HepG2 (cell line): Measurements from ENCODE around the gene CBX5.

Experiments
- CTCF ChIP-seq: sonication (generic); formaldehyde crosslinking; IDR thresholded peaks from 2 replicates; pipeline ENCODE4 v1.5.0; 2020; ENCODE audit warnings: mild to moderate bottlenecking, missing genetic modification reagents, moderate library complexity
- GABPA ChIP-seq, 2 experiments: IDR thresholded peaks; 2 replicates each; pipeline ENCODE4 v1.6.1; 2011 to 2016; ENCODE audit warnings: low read depth in 2 of 2, low read length in 1 of 2, missing biosample characterization in 1 of 2, missing genetic modification characterization in 1 of 2
- JUND ChIP-seq: sonication (generic); formaldehyde crosslinking; IDR thresholded peaks from 2 replicates; pipeline ENCODE4 v1.8.0; 2022; ENCODE audit warnings: mild to moderate bottlenecking, missing genetic modification reagents
- KDM4B ChIP-seq: sonication (generic); formaldehyde crosslinking; IDR thresholded peaks from 2 replicates; pipeline ENCODE4 v1.4.0; 2020; ENCODE audit warnings: missing genetic modification reagents
- MTF1 ChIP-seq: sonication (generic); formaldehyde crosslinking; IDR thresholded peaks from 2 replicates; pipeline ENCODE4 v1.5.0; 2020; ENCODE audit warnings: missing genetic modification reagents
- NFKB2 ChIP-seq: sonication (generic); formaldehyde crosslinking; IDR thresholded peaks from 2 replicates; pipeline ENCODE4 v1.4.0; 2020; ENCODE audit warnings: missing genetic modification reagents, borderline replicate concordance
- REPIN1 ChIP-seq: sonication (generic); formaldehyde crosslinking; IDR thresholded peaks from 2 replicates; pipeline ENCODE4 v1.8.0; 2022; ENCODE audit warnings: missing genetic modification reagents, low read depth, mild to moderate bottlenecking, borderline replicate concordance
- RORA ChIP-seq: sonication (generic); formaldehyde crosslinking; IDR thresholded peaks from 2 replicates; pipeline ENCODE4 v1.5.0; 2020; ENCODE audit warnings: mild to moderate bottlenecking, missing genetic modification reagents, moderate library complexity
- SMARCE1 ChIP-seq: fragments of 450-650 bp; IDR thresholded peaks from 2 replicates; pipeline ENCODE4 v1.6.1; 2017; ENCODE audit warnings: borderline replicate concordance
- SMYD3 ChIP-seq: sonication (generic); formaldehyde crosslinking; IDR thresholded peaks from 2 replicates; pipeline ENCODE4 v1.8.1; 2023; ENCODE audit warnings: mild to moderate bottlenecking, missing genetic modification reagents
- ZNF17 ChIP-seq: sonication (generic); formaldehyde crosslinking; IDR thresholded peaks from 2 replicates; pipeline ENCODE4 v1.5.0; 2020; ENCODE audit warnings: mild to moderate bottlenecking, missing genetic modification reagents
- ZNF761 ChIP-seq: sonication (generic); formaldehyde crosslinking; conservative IDR thresholded peaks from 2 replicates; pipeline ENCODE4 v1.4.0; 2020; ENCODE audit warnings: mild to moderate bottlenecking, missing genetic modification reagents

GRCh38 chr12:54294152-54294952 is 14.4 kb upstream of the CBX5 start:
- TF ChIP-seq RORA (CRISPR knock-in tag) = no peak
- TF ChIP-seq GABPA (IDR thresholded peaks at IDR 0.05; ENCODE audit: low read depth, low read length) = no peak
- TF ChIP-seq GABPA (CRISPR knock-in tag; IDR thresholded peaks at IDR 0.05; ENCODE audit: low read depth) = 0 out of 2 replicates have a peak, but pooled peaks have one; percentile 34
- peak; percentile 93 for TF ChIP-seq CTCF
- TF ChIP-seq NFKB2 = no peak
- TF ChIP-seq MTF1 (CRISPR knock-in tag) = no peak
- no peak for TF ChIP-seq SMARCE1
- peak; percentile 85 for TF ChIP-seq REPIN1 (CRISPR knock-in tag)
- TF ChIP-seq ZNF17 (CRISPR knock-in tag) = 0 out of 2 replicates have a peak, but pooled peaks have one; percentile 36
- TF ChIP-seq JUND (CRISPR knock-in tag) = no peak
- 0 out of 2 replicates have a peak, but pooled peaks have one; percentile 30 for TF ChIP-seq KDM4B (CRISPR knock-in tag)
- no peak for TF ChIP-seq SMYD3 (CRISPR knock-in tag)
- TF ChIP-seq ZNF761 (CRISPR knock-in tag) = no peak
